CD8-positive, alpha-beta memory T cell (primary cell): ENCODE data around the gene PPP1R15B. TPM values are rescaled to one million over a fixed set of nuclear protein-coding genes. Genes with fewer than 3 reads are reported as not detected.

Source experiments
- CTCF ChIA-PET: fragments of 350-600 bp; sonication (Branson Sonifier 250); formaldehyde crosslinking; loops from one replicate; lab custom pipeline; 2021; ENCODE audit warnings: antibody characterized with exemption; lab: Charles Lee
- POLR2A ChIA-PET: fragments of 350-600 bp; sonication (Branson Sonifier 250); formaldehyde crosslinking; loops from one replicate; lab custom pipeline; 2021; ENCODE audit warnings: antibody characterized with exemption; lab: Charles Lee
- DNase-seq, 5 donors: peaks; one replicate each; pipeline versions ENCODE4 v3.0.0 to v3.0.0-alpha.2; 2020 to 2022; ENCODE audit warnings: mixed read lengths in 1 of 5
- H3K27ac ChIP-seq: one replicate; pipeline ENCODE4 v1.7.0; 2013; ENCODE audit warnings: low read depth, mild to moderate bottlenecking, low read length, moderate library complexity
- H3K27me3 ChIP-seq: 2 replicates; pipeline ENCODE4 v1.7.0; 2013; ENCODE audit warnings: low read length, mild to moderate bottlenecking; ENCODE audit not compliant: insufficient read depth, poor library complexity, severe bottlenecking
- H3K36me3 ChIP-seq: 2 replicates; pipeline ENCODE4 v1.7.0; 2013; ENCODE audit warnings: mild to moderate bottlenecking, low read length, moderate library complexity; ENCODE audit not compliant: insufficient read depth
- H3K4me1 ChIP-seq: 2 replicates; pipeline ENCODE4 v1.7.0; 2013; ENCODE audit warnings: mild to moderate bottlenecking, low read length, moderate library complexity; ENCODE audit not compliant: insufficient read depth
- H3K4me3 ChIP-seq: 2 replicates; pipeline ENCODE4 v1.7.0; 2013; ENCODE audit warnings: mild to moderate bottlenecking, low read length
- H3K9me3 ChIP-seq: 2 replicates; pipeline ENCODE4 v1.7.0; 2013; ENCODE audit warnings: mild to moderate bottlenecking, low read length
- H3K27ac Mint-ChIP-seq, 8 donors: one replicate each; pipeline ENCODE4 v1.8.0; 2020 to 2021; ENCODE audit warnings: mixed read lengths in 8 of 8, mild to moderate bottlenecking in 6 of 8, inconsistent platforms in 3 of 8, moderate library complexity in 3 of 8
- H3K27me3 Mint-ChIP-seq, 2 donors: one replicate each; pipeline ENCODE4 v1.8.0; 2020 to 2021; ENCODE audit warnings: mixed read lengths in 2 of 2, mild to moderate bottlenecking in 1 of 2, moderate library complexity in 1 of 2
- H3K36me3 Mint-ChIP-seq, 3 donors: one replicate each; pipeline ENCODE4 v1.8.0; 2020 to 2021; ENCODE audit warnings: mixed read lengths in 3 of 3, inconsistent platforms in 1 of 3, mild to moderate bottlenecking in 1 of 3
- H3K4me1 Mint-ChIP-seq, 3 donors: one replicate each; pipeline ENCODE4 v1.8.0; 2020 to 2021; ENCODE audit warnings: mixed read lengths in 3 of 3, inconsistent platforms in 1 of 3, mild to moderate bottlenecking in 1 of 3
- H3K4me3 Mint-ChIP-seq, 7 donors: one replicate each; pipeline ENCODE4 v1.8.0; 2020 to 2021; ENCODE audit warnings: mixed read lengths in 7 of 7, mild to moderate bottlenecking in 6 of 7, moderate library complexity in 4 of 7, inconsistent platforms in 2 of 7
- H3K9me3 Mint-ChIP-seq, 5 donors: one replicate each; pipeline ENCODE4 v1.8.0; 2020 to 2022; ENCODE audit warnings: mixed read lengths in 5 of 5, mild to moderate bottlenecking in 3 of 5, moderate library complexity in 2 of 5, inconsistent platforms in 1 of 5
- polyA plus RNA-seq: library from polyadenylated mRNA; unstranded; fragments of 300-500 nt; fragmentation: Illumina TruSeq; gene quantifications from one replicate; pipeline ENCODE4 v1.2.3, GENCODE V29; 2021
- total RNA-seq, 2 experiments: library from RNA; stranded (reverse); gene quantifications; one replicate each; pipeline ENCODE4 v1.2.3, GENCODE V29; 2021

PPP1R15B gene
- total and polyA plus RNA-seq, 3 experiments from 2014 or later = 22.3 to 82.7 (median 80.4) TPM

- CTCF ChIA-PET = interaction anchor here (1.3 kb wide), 1 partner anchor 205 kb away, joined by 5 read pairs; no protein-coding TSS in a partner anchor
- Mint-ChIP-seq H3K27ac (no peak overlapping the region), H3K27me3 (peaks cover 0 to 14% of the 10 kb centered on the region in 2 donors), H3K9me3 (no peaks in the 10 kb centered on the region), H3K4me1 (peaks cover 6 to 14% (median 8%) of the 10 kb centered on the region in 3 donors), H3K36me3 (no peaks in the 10 kb centered on the region), H3K4me3 (no peak overlapping the region)
- Histone ChIP-seq H3K27ac (no peak overlapping the region), H3K9me3 (no peaks in the 10 kb centered on the region), H3K4me3 (no peak overlapping the region), H3K36me3 (no peaks in the 10 kb centered on the region), H3K4me1 (peaks cover 10% of the 10 kb centered on the region), H3K27me3 (no peaks in the 10 kb centered on the region)
- POLR2A ChIA-PET = interaction anchor here (0.6 kb wide), 1 partner anchor 19 kb away, joined by 3 read pairs; no protein-coding TSS in a partner anchor
- DNase-seq = no peak
Measured at GRCh38 chr1:204367193-204367858, 44.3 kb downstream of the PPP1R15B start.

- H3K27me3 ChIP-seq = no peaks in the 10 kb centered on the region
Measured at GRCh38 chr1:204366759-204367158, 44.9 kb downstream of the PPP1R15B start.

GRCh38 chr1:204363335-204364114 is 48.1 kb downstream of the PPP1R15B start:
- no peaks in the 10 kb centered on the region for H3K27me3 ChIP-seq
- ChIA-PET POLR2A (interaction anchor here (1.0 kb wide), 1 partner anchor 16 kb away, joined by 3 read pairs; no protein-coding TSS in a partner anchor), CTCF (interaction anchor here (0.6 to 6.8 kb wide), 29 partner anchors 8 to 503 kb away, joined by 3 to 80 read pairs (median 6); partner anchors contain the start of genes ETNK2 and REN)
- H3K27ac ChIP-seq = peak overlapping the region; percentile 32
- H3K27ac Mint-ChIP-seq = peak overlapping the region in 7 of 8 donors; percentile 49 to 96 (median 88)
- DNase-seq = peak; percentile 60 to 82 (median 72)
- peaks cover 10% of the 10 kb centered on the region for H3K4me1 ChIP-seq
- no peaks in the 10 kb centered on the region for H3K36me3 Mint-ChIP-seq
- peak overlapping the region; percentile 69 for H3K4me3 ChIP-seq
- H3K4me3 Mint-ChIP-seq = peak overlapping the region; percentile 22 to 91 (median 80)
- peaks cover 2 to 5% of the 10 kb centered on the region in 2 donors for H3K27me3 Mint-ChIP-seq
- no peaks in the 10 kb centered on the region for H3K9me3 ChIP-seq
- no peaks in the 10 kb centered on the region for H3K9me3 Mint-ChIP-seq
- no peaks in the 10 kb centered on the region for H3K36me3 ChIP-seq
- peaks cover 2 to 8% (median 6%) of the 10 kb centered on the region in 3 donors for H3K4me1 Mint-ChIP-seq

More at GRCh38 chr1:204366759-204367158, 44.9 kb downstream of the PPP1R15B start:
- Mint-ChIP-seq H3K27me3 (peaks cover 0 to 9% of the 10 kb centered on the region in 2 donors), H3K36me3 (no peaks in the 10 kb centered on the region), H3K9me3 (no peaks in the 10 kb centered on the region), H3K4me1 (peaks cover 6 to 14% (median 8%) of the 10 kb centered on the region in 3 donors), H3K27ac (peak overlapping the region in 1 of 8 donors; percentile 60), H3K4me3 (no peak overlapping the region)
- H3K4me1 ChIP-seq = peaks cover 10% of the 10 kb centered on the region
- no peak for DNase-seq
- H3K27ac ChIP-seq = no peak overlapping the region
- no peak overlapping the region for H3K4me3 ChIP-seq
- ChIA-PET POLR2A (no interaction called here), CTCF (interaction anchor here (1.3 kb wide), 1 partner anchor 204 kb away, joined by 5 read pairs; no protein-coding TSS in a partner anchor)
- H3K9me3 ChIP-seq = no peaks in the 10 kb centered on the region
- H3K36me3 ChIP-seq = no peaks in the 10 kb centered on the region

GRCh38 chr1:204362984-204363334 is 48.7 kb downstream of the PPP1R15B start:
- Mint-ChIP-seq H3K9me3 (no peaks in the 10 kb centered on the region), H3K4me1 (peaks cover 2 to 8% (median 6%) of the 10 kb centered on the region in 3 donors), H3K36me3 (no peaks in the 10 kb centered on the region), H3K27ac (peak overlapping the region in 4 of 8 donors; percentile 47 to 96 (median 69)), H3K27me3 (peaks cover 4% of the 10 kb centered on the region in 2 donors), H3K4me3 (peak overlapping the region; percentile 25 to 91 (median 80))
- ChIA-PET CTCF (interaction anchor here (0.6 to 6.8 kb wide), 30 partner anchors 9 to 503 kb away, joined by 3 to 80 read pairs (median 6); partner anchors contain the start of genes ETNK2 and REN), POLR2A (interaction anchor here (1.0 kb wide), 1 partner anchor 17 kb away, joined by 3 read pairs; no protein-coding TSS in a partner anchor)
- H3K27ac ChIP-seq = peak overlapping the region; percentile 32
- H3K27me3 ChIP-seq = no peaks in the 10 kb centered on the region
- H3K4me1 ChIP-seq = peaks cover 10% of the 10 kb centered on the region
- H3K9me3 ChIP-seq = no peaks in the 10 kb centered on the region
- H3K4me3 ChIP-seq = peak overlapping the region; percentile 69
- H3K36me3 ChIP-seq = no peaks in the 10 kb centered on the region
- DNase-seq = no peak

GRCh38 chr1:204361781-204362180 is 49.8 kb downstream of the PPP1R15B start:
- Mint-ChIP-seq H3K9me3 (no peaks in the 10 kb centered on the region), H3K4me3 (peak overlapping the region in 1 of 7 donors; percentile 8), H3K27me3 (peaks cover 6 to 7% of the 10 kb centered on the region in 2 donors), H3K36me3 (no peaks in the 10 kb centered on the region), H3K27ac (peak overlapping the region in 1 of 8 donors; percentile 82), H3K4me1 (peaks cover 2 to 8% (median 6%) of the 10 kb centered on the region in 3 donors)
- ChIA-PET POLR2A (no interaction called here), CTCF (interaction anchor here (1.7 to 6.8 kb wide), 6 partner anchors 7 to 200 kb away, joined by 4 to 80 read pairs (median 12); no protein-coding TSS in a partner anchor)
- Histone ChIP-seq H3K27me3 (peaks cover 3% of the 10 kb centered on the region), H3K4me3 (no peak overlapping the region), H3K36me3 (no peaks in the 10 kb centered on the region), H3K27ac (no peak overlapping the region), H3K9me3 (no peaks in the 10 kb centered on the region), H3K4me1 (peaks cover 10% of the 10 kb centered on the region)
- DNase-seq = no peak

- Histone ChIP-seq H3K4me3 (no peak overlapping the region), H3K4me1 (peaks cover 10% of the 10 kb centered on the region), H3K36me3 (no peaks in the 10 kb centered on the region), H3K27me3 (peaks cover 3% of the 10 kb centered on the region), H3K9me3 (no peaks in the 10 kb centered on the region), H3K27ac (no peak overlapping the region)
- Mint-ChIP-seq H3K4me3 (peak overlapping the region in 2 of 7 donors; percentile 34 to 41), H3K27me3 (peaks cover 6 to 7% of the 10 kb centered on the region in 2 donors), H3K27ac (no peak overlapping the region), H3K36me3 (no peaks in the 10 kb centered on the region), H3K4me1 (peaks cover 2 to 8% (median 6%) of the 10 kb centered on the region in 3 donors), H3K9me3 (no peaks in the 10 kb centered on the region)
- POLR2A ChIA-PET = no interaction called here
- no peak for DNase-seq
- CTCF ChIA-PET = interaction anchor here (1.2 to 6.8 kb wide), 4 partner anchors 11 to 199 kb away, joined by 3 to 80 read pairs (median 9); no protein-coding TSS in a partner anchor
Measured at GRCh38 chr1:204361341-204361771, 50.3 kb downstream of the PPP1R15B start.

GRCh38 chr1:204360314-204360713 is 51.3 kb downstream of the PPP1R15B start:
- H3K4me3 ChIP-seq = no peak overlapping the region
- POLR2A ChIA-PET = no interaction called here
- H3K4me1 Mint-ChIP-seq = peaks cover 2 to 8% (median 6%) of the 10 kb centered on the region in 3 donors
- peaks cover 10% of the 10 kb centered on the region for H3K4me1 ChIP-seq
- peaks cover 3% of the 10 kb centered on the region for H3K27me3 ChIP-seq
- no peaks in the 10 kb centered on the region for H3K36me3 ChIP-seq
- peak overlapping the region in 1 of 8 donors; percentile 50 for H3K27ac Mint-ChIP-seq
- peaks cover 6 to 7% of the 10 kb centered on the region in 2 donors for H3K27me3 Mint-ChIP-seq
- CTCF ChIA-PET = interaction anchor here (1.2 to 6.8 kb wide), 3 partner anchors 10 to 198 kb away, joined by 3 to 80 read pairs (median 4); no protein-coding TSS in a partner anchor
- no peak overlapping the region for H3K27ac ChIP-seq
- no peak for DNase-seq
- H3K36me3 Mint-ChIP-seq = no peaks in the 10 kb centered on the region
- no peaks in the 10 kb centered on the region for H3K9me3 Mint-ChIP-seq
- no peak overlapping the region for H3K4me3 Mint-ChIP-seq
- no peaks in the 10 kb centered on the region for H3K9me3 ChIP-seq
